ENCODE measurements around the gene GPANK1.

Gene GPANK1

DNA sequence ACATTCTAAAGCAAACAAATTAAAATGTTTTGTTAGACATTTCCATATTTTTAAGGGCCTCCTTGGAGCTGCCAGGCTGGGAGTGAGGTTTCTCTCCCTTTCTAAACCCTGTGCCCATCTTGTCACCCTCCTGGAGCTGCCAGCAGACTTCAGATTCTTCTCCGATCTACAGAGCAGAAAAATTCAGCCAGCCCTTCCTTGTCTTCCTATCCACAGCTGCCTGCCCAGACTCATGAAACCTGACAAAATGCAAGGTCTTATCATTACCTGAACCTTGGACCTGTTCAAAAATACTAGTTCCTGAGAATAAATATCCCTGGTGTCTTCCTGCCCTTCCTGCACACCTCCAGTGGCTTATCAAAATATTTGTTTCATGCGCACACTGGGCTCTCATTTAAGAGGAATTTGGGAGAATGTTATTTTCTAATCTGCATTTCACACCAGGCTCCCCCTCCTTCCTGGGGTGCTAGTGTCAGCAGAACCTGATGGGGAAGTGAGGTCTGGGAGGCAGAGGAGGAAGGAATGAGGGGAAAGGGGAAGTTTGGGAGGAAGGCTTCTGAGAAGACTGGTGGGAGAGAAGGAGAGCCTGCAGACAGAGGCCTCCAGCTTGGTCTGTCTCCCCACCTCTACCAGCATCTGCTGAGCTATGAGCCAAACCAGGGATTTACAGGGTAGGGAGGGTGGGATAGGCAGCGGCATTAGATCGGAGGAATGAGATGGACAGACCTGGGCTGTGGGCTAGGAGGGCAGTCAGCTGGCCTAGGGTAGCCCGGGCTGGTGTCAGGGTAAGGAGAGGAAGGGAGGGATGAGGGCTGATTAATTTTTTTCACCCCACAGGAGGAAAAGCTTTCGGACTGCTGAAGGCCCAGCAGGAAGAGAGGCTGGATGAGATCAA, 49.9 kb downstream of the GPANK1 start, which contains the start of gene AIF1:
TSS of gene AIF1 (plus strand) at position 551 of the 895 bp plus-strand sequence. CDS start at position 647, 96 bp downstream.
- DNase-seq, result no peak

GRCh38 chr6:31614075-31614619, 50.6 kb downstream of the GPANK1 start:
- DNase-seq, result no peak

Data from EL (cell line).